Esophagus squamous epithelium (tissue), 4 donors: ENCODE measurements around the gene SIX3.

Experiments
- CTCF ChIP-seq, 6 experiments: fragments of 450-650 bp in 4 of 6; fragments of 200-600 bp in 2 of 6; sonication (generic) in 2 of 6; IDR thresholded peaks; one replicate each; pipeline ENCODE4 v1.5.1; 2016 to 2019; ENCODE audit warnings: antibody characterized with exemption in 6 of 6, mild to moderate bottlenecking in 4 of 6, moderate library complexity in 4 of 6
- POLR2A ChIP-seq, 4 donors: fragments of 450-650 bp; IDR thresholded peaks; one replicate each; pipeline ENCODE4 v1.6.1; 2017; ENCODE audit warnings: antibody characterized with exemption in 4 of 4, mild to moderate bottlenecking in 4 of 4, moderate library complexity in 3 of 4

- no peak for TF ChIP-seq CTCF (IDR thresholded peaks at IDR 0.05)
- no peak for TF ChIP-seq POLR2A (IDR thresholded peaks at IDR 0.05)
Measured at GRCh38 chr2:44975571-44976450, 34.3 kb downstream of the SIX3 start.
